ENCODE data around the gene LPP.

- TF ChIP-seq, protein P1, sequence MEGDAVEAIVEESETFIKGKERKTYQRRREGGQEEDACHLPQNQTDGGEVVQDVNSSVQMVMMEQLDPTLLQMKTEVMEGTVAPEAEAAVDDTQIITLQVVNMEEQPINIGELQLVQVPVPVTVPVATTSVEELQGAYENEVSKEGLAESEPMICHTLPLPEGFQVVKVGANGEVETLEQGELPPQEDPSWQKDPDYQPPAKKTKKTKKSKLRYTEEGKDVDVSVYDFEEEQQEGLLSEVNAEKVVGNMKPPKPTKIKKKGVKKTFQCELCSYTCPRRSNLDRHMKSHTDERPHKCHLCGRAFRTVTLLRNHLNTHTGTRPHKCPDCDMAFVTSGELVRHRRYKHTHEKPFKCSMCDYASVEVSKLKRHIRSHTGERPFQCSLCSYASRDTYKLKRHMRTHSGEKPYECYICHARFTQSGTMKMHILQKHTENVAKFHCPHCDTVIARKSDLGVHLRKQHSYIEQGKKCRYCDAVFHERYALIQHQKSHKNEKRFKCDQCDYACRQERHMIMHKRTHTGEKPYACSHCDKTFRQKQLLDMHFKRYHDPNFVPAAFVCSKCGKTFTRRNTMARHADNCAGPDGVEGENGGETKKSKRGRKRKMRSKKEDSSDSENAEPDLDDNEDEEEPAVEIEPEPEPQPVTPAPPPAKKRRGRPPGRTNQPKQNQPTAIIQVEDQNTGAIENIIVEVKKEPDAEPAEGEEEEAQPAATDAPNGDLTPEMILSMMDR (IDR thresholded peaks at IDR 0.05; ENCODE audit: low read length) = no peak
- TF ChIP-seq EZH2 (IDR thresholded peaks at IDR 0.05; ENCODE audit: borderline replicate concordance, low read length) = no peak
Observed at GRCh38 chr3:188558343-188559071, 404.6 kb downstream of the LPP start.
